ENCODE data around the gene FYB1. TPM values are rescaled to one million over a fixed set of nuclear protein-coding genes. Genes with fewer than 3 reads are reported as not detected.

Gene FYB1
- total and polyA plus RNA-seq, 4 experiments from 2014 or later: 184 to 596 (median 493) TPM

DNA sequence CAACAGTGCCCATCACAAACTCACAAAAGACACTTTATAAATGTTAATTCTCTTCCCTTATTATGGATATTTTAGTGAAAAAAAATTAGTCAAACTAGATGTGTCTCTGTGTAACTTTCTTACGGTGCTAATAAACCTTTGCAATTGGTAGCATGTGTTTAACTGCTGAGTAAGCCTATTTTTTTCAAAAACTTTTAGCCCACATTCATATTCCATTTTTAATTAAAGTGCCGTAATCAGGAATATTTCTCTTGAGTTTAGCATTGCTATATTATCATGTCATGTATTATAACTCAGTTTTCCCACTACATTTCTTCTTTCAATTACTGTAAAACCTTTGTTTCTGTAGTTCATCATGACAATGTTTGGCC lies 51.4 kb downstream of the FYB1 start:
- H3K36me3 ChIP-seq (ENCODE audit: insufficient read depth, low read length): peaks cover 5% of the 10 kb centered on the region
- peak overlapping the region; percentile 46 for H3K27ac ChIP-seq (ENCODE audit: low read depth, low read length)
- peaks cover 100% of the 10 kb centered on the region for H3K4me1 ChIP-seq (ENCODE audit: insufficient read depth, low read length)
- CTCF ChIA-PET (ENCODE audit: partially characterized antibody): interaction anchor here (1.0 to 14.9 kb wide), 3 partner anchors 11 to 23 kb away, joined by 4 to 252 read pairs (median 6); no protein-coding TSS in a partner anchor
- no peaks in the 10 kb centered on the region for H3K27me3 Mint-ChIP-seq
- H3K36me3 Mint-ChIP-seq: peaks cover 61 to 71% of the 10 kb centered on the region in 2 donors
- H3K4me1 Mint-ChIP-seq: peaks cover 77 to 97% (median 87%) of the 10 kb centered on the region in 4 donors
- H3K9me3 ChIP-seq (ENCODE audit: control insufficient read depth in 1 of 2, low read length in 2 of 2): no peaks in the 10 kb centered on the region
- POLR2A ChIA-PET (ENCODE audit: partially characterized antibody): interaction anchor here (1.3 to 22.6 kb wide), 3 partner anchors 25 to 49 kb away, joined by 3 to 1810 read pairs (median 34); no protein-coding TSS in a partner anchor
- intact Hi-C loops (cut with micrococcal nuclease): loop anchor here (1.0 kb wide), 2 partner anchors 9 kb away; no protein-coding TSS in a partner anchor
- peak overlapping the region in 7 of 8 donors; percentile 43 to 87 (median 75) for H3K4me3 Mint-ChIP-seq
- peaks cover 0 to 6% (median 0%) of the 10 kb centered on the region in 8 donors for H3K9me3 Mint-ChIP-seq
- DNase-seq: no peak
- no peak overlapping the region for H3K4me3 ChIP-seq (ENCODE audit: low read length in 2 of 2)
- H3K27me3 ChIP-seq (ENCODE audit: insufficient read depth, low read length): no peaks in the 10 kb centered on the region
- H3K27ac Mint-ChIP-seq: peak overlapping the region; percentile 64 to 94 (median 91)

- H3K4me1 Mint-ChIP-seq: peaks cover 74 to 97% (median 84%) of the 10 kb centered on the region in 4 donors
- H3K4me3 ChIP-seq (ENCODE audit: low read length in 2 of 2): no peak overlapping the region
- no peaks in the 10 kb centered on the region for H3K27me3 Mint-ChIP-seq
- peaks cover 0 to 6% (median 0%) of the 10 kb centered on the region in 8 donors for H3K9me3 Mint-ChIP-seq
- H3K27ac ChIP-seq (ENCODE audit: low read depth, low read length): peak overlapping the region; percentile 46
- H3K4me3 Mint-ChIP-seq: peak overlapping the region; percentile 43 to 87 (median 72)
- peaks cover 5% of the 10 kb centered on the region for H3K36me3 ChIP-seq (ENCODE audit: insufficient read depth, low read length)
- H3K9me3 ChIP-seq (ENCODE audit: control insufficient read depth in 1 of 2, low read length in 2 of 2): no peaks in the 10 kb centered on the region
- peak overlapping the region; percentile 64 to 94 (median 91) for H3K27ac Mint-ChIP-seq
- peaks cover 56 to 65% of the 10 kb centered on the region in 2 donors for H3K36me3 Mint-ChIP-seq
- no peaks in the 10 kb centered on the region for H3K27me3 ChIP-seq (ENCODE audit: insufficient read depth, low read length)
- POLR2A ChIA-PET (ENCODE audit: partially characterized antibody): interaction anchor here (1.3 to 22.6 kb wide), 4 partner anchors 12 to 50 kb away, joined by 3 to 1810 read pairs (median 40); no protein-coding TSS in a partner anchor
- intact Hi-C loops (cut with micrococcal nuclease): loop anchor here (1.0 kb wide), 2 partner anchors 8 to 10 kb away; no protein-coding TSS in a partner anchor
- CTCF ChIA-PET (ENCODE audit: partially characterized antibody): interaction anchor here (1.0 to 5.4 kb wide), 5 partner anchors 11 to 50 kb away, joined by 4 to 41 read pairs (median 4); no protein-coding TSS in a partner anchor
- H3K4me1 ChIP-seq (ENCODE audit: insufficient read depth, low read length): peaks cover 100% of the 10 kb centered on the region
- peak in 1 of 5 donors; percentile 67 for DNase-seq
These were observed 52.0 kb downstream of the FYB1 start for GRCh38 chr5:39167141-39167971.

DNA sequence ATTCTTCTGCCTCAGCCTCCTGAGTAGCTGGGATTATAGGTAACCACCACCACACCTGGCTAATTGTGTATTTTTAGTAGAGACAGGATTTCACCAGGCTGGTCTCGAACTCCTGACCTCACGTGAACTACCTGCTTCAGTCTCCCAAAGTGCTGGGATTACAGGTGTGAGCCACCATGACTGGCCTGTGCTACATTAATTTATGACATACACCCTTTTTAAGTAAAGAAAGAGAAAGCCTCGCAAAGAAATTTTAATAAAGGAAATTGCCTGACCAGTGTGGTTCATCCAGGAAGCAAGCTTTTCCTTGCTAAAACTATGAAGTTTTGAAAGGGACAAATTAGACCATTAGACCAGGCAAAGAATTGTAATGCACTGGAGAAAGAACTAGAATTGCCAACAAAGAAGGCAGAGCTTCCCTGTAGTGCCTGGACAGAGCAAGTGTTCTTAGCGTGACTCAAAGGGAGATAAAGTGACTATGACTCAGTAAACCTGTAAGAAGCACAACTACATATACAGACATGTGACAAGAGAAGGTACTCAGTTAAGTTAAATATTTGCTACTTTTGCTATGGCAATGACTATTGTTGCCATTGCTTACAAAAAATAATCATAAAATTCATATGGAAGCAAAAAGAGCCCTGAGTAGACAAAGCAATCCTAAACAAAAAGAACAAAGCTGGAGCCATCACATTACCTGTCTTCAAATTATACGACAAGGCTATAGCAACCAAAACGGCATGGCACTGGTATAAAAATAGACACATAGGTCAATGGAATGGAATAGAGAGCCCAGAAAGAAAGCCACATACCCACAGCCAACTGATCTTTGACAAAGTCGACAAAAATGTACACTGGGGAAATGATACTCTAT lies 54.6 kb downstream of the FYB1 start:
- Histone ChIP-seq H3K27ac (ENCODE audit: low read depth, low read length) (peak overlapping the region; percentile 54), H3K27me3 (ENCODE audit: insufficient read depth, low read length) (no peaks in the 10 kb centered on the region), H3K36me3 (ENCODE audit: insufficient read depth, low read length) (peaks cover 5% of the 10 kb centered on the region), H3K4me1 (ENCODE audit: insufficient read depth, low read length) (peaks cover 100% of the 10 kb centered on the region), H3K9me3 (ENCODE audit: control insufficient read depth in 1 of 2, low read length in 2 of 2) (no peaks in the 10 kb centered on the region), H3K4me3 (ENCODE audit: low read length in 2 of 2) (peak overlapping the region in 1 of 2 donors; percentile 34)
- no peaks in the 10 kb centered on the region for H3K27me3 Mint-ChIP-seq
- peaks cover 68 to 96% (median 80%) of the 10 kb centered on the region in 4 donors for H3K4me1 Mint-ChIP-seq
- H3K9me3 Mint-ChIP-seq: no peaks in the 10 kb centered on the region
- peak in 2 of 5 donors; percentile 37 to 62 for DNase-seq
- peak overlapping the region; percentile 87 to 94 (median 94) for H3K27ac Mint-ChIP-seq
- peak overlapping the region; percentile 42 to 83 (median 78) for H3K4me3 Mint-ChIP-seq
- ChIA-PET CTCF (ENCODE audit: partially characterized antibody) (interaction anchor here (0.9 to 5.4 kb wide), 14 partner anchors 8 to 118 kb away, joined by 3 to 41 read pairs (median 7); no protein-coding TSS in a partner anchor), POLR2A (ENCODE audit: partially characterized antibody) (interaction anchor here (1.0 to 22.6 kb wide), 5 partner anchors 10 to 56 kb away, joined by 3 to 1810 read pairs (median 34); no protein-coding TSS in a partner anchor)
- intact Hi-C loops (cut with micrococcal nuclease): loop anchor here (1.0 to 5.0 kb wide), 2 partner anchors 8 to 33 kb away; no protein-coding TSS in a partner anchor
- peaks cover 41 to 57% of the 10 kb centered on the region in 2 donors for H3K36me3 Mint-ChIP-seq

GRCh38 chr5:39164016-39164415 lies 55.3 kb downstream of the FYB1 start:
- POLR2A ChIA-PET (ENCODE audit: partially characterized antibody): interaction anchor here (0.7 to 22.6 kb wide), 6 partner anchors 9 to 110 kb away, joined by 3 to 1810 read pairs (median 18); no protein-coding TSS in a partner anchor
- H3K9me3 ChIP-seq (ENCODE audit: control insufficient read depth in 1 of 2, low read length in 2 of 2): no peaks in the 10 kb centered on the region
- H3K27ac ChIP-seq (ENCODE audit: low read depth, low read length): peak overlapping the region; percentile 54
- H3K4me1 ChIP-seq (ENCODE audit: insufficient read depth, low read length): peaks cover 100% of the 10 kb centered on the region
- intact Hi-C loops (cut with micrococcal nuclease): loop anchor here (1.0 to 5.0 kb wide), 2 partner anchors 8 to 33 kb away; no protein-coding TSS in a partner anchor
- peak overlapping the region; percentile 71 to 83 (median 78) for H3K4me3 Mint-ChIP-seq
- no peaks in the 10 kb centered on the region for H3K27me3 Mint-ChIP-seq
- peak overlapping the region in 1 of 2 donors; percentile 34 for H3K4me3 ChIP-seq (ENCODE audit: low read length in 2 of 2)
- DNase-seq: peak in 3 of 5 donors; percentile 40 to 66 (median 43)
- CTCF ChIA-PET (ENCODE audit: partially characterized antibody): interaction anchor here (1.0 to 5.4 kb wide), 12 partner anchors 9 to 119 kb away, joined by 3 to 41 read pairs (median 8); no protein-coding TSS in a partner anchor
- H3K36me3 ChIP-seq (ENCODE audit: insufficient read depth, low read length): peaks cover 5% of the 10 kb centered on the region
- peak overlapping the region; percentile 87 to 94 (median 94) for H3K27ac Mint-ChIP-seq
- H3K27me3 ChIP-seq (ENCODE audit: insufficient read depth, low read length): no peaks in the 10 kb centered on the region
- H3K4me1 Mint-ChIP-seq: peaks cover 68 to 96% (median 79%) of the 10 kb centered on the region in 4 donors
- H3K9me3 Mint-ChIP-seq: no peaks in the 10 kb centered on the region
- H3K36me3 Mint-ChIP-seq: peaks cover 39 to 55% of the 10 kb centered on the region in 2 donors

GRCh38 chr5:39161578-39161977 lies 57.8 kb downstream of the FYB1 start:
- peak overlapping the region; percentile 54 for H3K27ac ChIP-seq (ENCODE audit: low read depth, low read length)
- no peak for DNase-seq
- ChIA-PET CTCF (ENCODE audit: partially characterized antibody) (interaction anchor here (0.6 to 2.6 kb wide), 3 partner anchors 12 to 122 kb away, joined by 3 to 10 read pairs (median 3); no protein-coding TSS in a partner anchor), POLR2A (ENCODE audit: partially characterized antibody) (interaction anchor here (1.1 to 22.6 kb wide), 4 partner anchors 16 to 32 kb away, joined by 3 to 1810 read pairs (median 142); no protein-coding TSS in a partner anchor)
- peaks cover 5% of the 10 kb centered on the region for H3K36me3 ChIP-seq (ENCODE audit: insufficient read depth, low read length)
- H3K4me1 Mint-ChIP-seq: peaks cover 70 to 93% (median 80%) of the 10 kb centered on the region in 4 donors
- H3K4me3 Mint-ChIP-seq: peak overlapping the region; percentile 68 to 89 (median 75)
- no peak overlapping the region for H3K4me3 ChIP-seq (ENCODE audit: low read length in 2 of 2)
- no peaks in the 10 kb centered on the region for H3K9me3 Mint-ChIP-seq
- H3K4me1 ChIP-seq (ENCODE audit: insufficient read depth, low read length): peaks cover 100% of the 10 kb centered on the region
- no peaks in the 10 kb centered on the region for H3K27me3 Mint-ChIP-seq
- peaks cover 40 to 58% of the 10 kb centered on the region in 2 donors for H3K36me3 Mint-ChIP-seq
- H3K27me3 ChIP-seq (ENCODE audit: insufficient read depth, low read length): no peaks in the 10 kb centered on the region
- peak overlapping the region; percentile 84 to 95 (median 94) for H3K27ac Mint-ChIP-seq
- intact Hi-C loops (cut with micrococcal nuclease): loop anchor here (5.0 kb wide), 1 partner anchor 36 kb away; no protein-coding TSS in a partner anchor
- H3K9me3 ChIP-seq (ENCODE audit: control insufficient read depth in 1 of 2, low read length in 2 of 2): no peaks in the 10 kb centered on the region
